ENCODE results near the gene MACROD2.

The MACROD2 gene

GRCh38 chr20:14634665-14635064 is 639.3 kb downstream of the MACROD2 start:
- H3F3A ChIP-seq (ENCODE audit: insufficient read depth), result no peaks in the 10 kb centered on the region
- no peaks in the 10 kb centered on the region for H3K79me2 ChIP-seq (ENCODE audit: insufficient read depth, low read length)
- no peaks in the 10 kb centered on the region for H3K27me3 ChIP-seq (ENCODE audit: low read length)
- no peak overlapping the region for H3K4me3 ChIP-seq (ENCODE audit: insufficient read depth, low read length, poor library complexity, severe bottlenecking)
- no peak for TF ChIP-seq EZH2phosphoT487 (conservative IDR thresholded peaks at IDR 0.05; ENCODE audit: low read length)
- no peak for TF ChIP-seq CTCF (IDR thresholded peaks at IDR 0.05; ENCODE audit: insufficient read depth, low read length, poor library complexity, severe bottlenecking)
- H3K27ac ChIP-seq (ENCODE audit: low read depth, low read length), result no peak overlapping the region
- H2AFZ ChIP-seq (ENCODE audit: low read depth, low read length, severe bottlenecking), result no peak overlapping the region
- no peaks in the 10 kb centered on the region for H3K36me3 ChIP-seq (ENCODE audit: low read length)
- H3K9me3 ChIP-seq (ENCODE audit: insufficient read depth, low read length), result no peaks in the 10 kb centered on the region
- no peaks in the 10 kb centered on the region for H4K20me1 ChIP-seq (ENCODE audit: low read depth, low read length)
- H3K4me2 ChIP-seq (ENCODE audit: low read depth, low read length, poor library complexity, severe bottlenecking), result no peak overlapping the region
- H3K9me2 ChIP-seq (replicated peaks; ENCODE audit: insufficient read depth, low read length), result no peaks in the 10 kb centered on the region
- no peak overlapping the region for H3K9ac ChIP-seq (ENCODE audit: low read length)

GRCh38 chr20:14637441-14637840 is 642.1 kb downstream of the MACROD2 start:
- Histone ChIP-seq H3K9ac (ENCODE audit: low read length) (no peak overlapping the region), H3K9me3 (ENCODE audit: insufficient read depth, low read length) (no peaks in the 10 kb centered on the region), H3K36me3 (ENCODE audit: low read length) (no peaks in the 10 kb centered on the region), H3K79me2 (ENCODE audit: insufficient read depth, low read length) (no peaks in the 10 kb centered on the region), H3K9me2 (replicated peaks; ENCODE audit: insufficient read depth, low read length) (no peaks in the 10 kb centered on the region), H3K27ac (ENCODE audit: low read depth, low read length) (no peak overlapping the region), H3K4me2 (ENCODE audit: low read depth, low read length, poor library complexity, severe bottlenecking) (no peak overlapping the region), H3K27me3 (ENCODE audit: low read length) (no peaks in the 10 kb centered on the region), H4K20me1 (ENCODE audit: low read depth, low read length) (no peaks in the 10 kb centered on the region), H3K4me3 (ENCODE audit: insufficient read depth, low read length, poor library complexity, severe bottlenecking) (no peak overlapping the region), H2AFZ (ENCODE audit: low read depth, low read length, severe bottlenecking) (no peak overlapping the region), H3F3A (ENCODE audit: insufficient read depth) (no peaks in the 10 kb centered on the region)
- no peak for TF ChIP-seq EZH2phosphoT487 (conservative IDR thresholded peaks at IDR 0.05; ENCODE audit: low read length)
- no peak for TF ChIP-seq CTCF (IDR thresholded peaks at IDR 0.05; ENCODE audit: insufficient read depth, low read length, poor library complexity, severe bottlenecking)

GRCh38 chr20:14643146-14643545 is 647.8 kb downstream of the MACROD2 start:
- TF ChIP-seq CTCF (IDR thresholded peaks at IDR 0.05; ENCODE audit: insufficient read depth, low read length, poor library complexity, severe bottlenecking) (no peak), EZH2phosphoT487 (conservative IDR thresholded peaks at IDR 0.05; ENCODE audit: low read length) (no peak)
- H3K27ac ChIP-seq (ENCODE audit: low read depth, low read length), result no peak overlapping the region
- no peaks in the 10 kb centered on the region for H4K20me1 ChIP-seq (ENCODE audit: low read depth, low read length)
- no peak overlapping the region for H3K4me3 ChIP-seq (ENCODE audit: insufficient read depth, low read length, poor library complexity, severe bottlenecking)
- no peak overlapping the region for H3K4me2 ChIP-seq (ENCODE audit: low read depth, low read length, poor library complexity, severe bottlenecking)
- no peak overlapping the region for H3K9ac ChIP-seq (ENCODE audit: low read length)
- no peaks in the 10 kb centered on the region for H3K36me3 ChIP-seq (ENCODE audit: low read length)
- H3K9me3 ChIP-seq (ENCODE audit: insufficient read depth, low read length), result no peaks in the 10 kb centered on the region
- H2AFZ ChIP-seq (ENCODE audit: low read depth, low read length, severe bottlenecking), result no peak overlapping the region
- H3K79me2 ChIP-seq (ENCODE audit: insufficient read depth, low read length), result no peaks in the 10 kb centered on the region
- no peaks in the 10 kb centered on the region; the same call in 1 of the 2 replicates for H3K9me2 ChIP-seq (replicated peaks; ENCODE audit: insufficient read depth, low read length)
- H3F3A ChIP-seq (ENCODE audit: insufficient read depth), result no peaks in the 10 kb centered on the region
- H3K27me3 ChIP-seq (ENCODE audit: low read length), result no peaks in the 10 kb centered on the region
